ENCODE data around the gene TP53TG5.

DNA sequence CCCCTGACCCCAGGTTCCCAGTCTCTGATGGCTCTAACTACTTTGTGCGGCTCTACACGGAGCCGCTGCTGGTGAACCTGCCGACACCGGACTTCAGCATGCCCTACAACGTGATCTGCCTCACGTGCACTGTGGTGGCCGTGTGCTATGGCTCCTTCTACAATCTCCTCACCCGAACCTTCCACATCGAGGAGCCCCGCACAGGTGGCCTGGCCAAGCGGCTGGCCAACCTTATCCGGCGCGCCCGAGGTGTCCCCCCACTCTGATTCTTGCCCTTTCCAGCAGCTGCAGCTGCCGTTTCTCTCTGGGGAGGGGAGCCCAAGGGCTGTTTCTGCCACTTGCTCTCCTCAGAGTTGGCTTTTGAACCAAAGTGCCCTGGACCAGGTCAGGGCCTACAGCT is 47.4 kb upstream of the TP53TG5 start:
- TF ChIP-seq, protein P1, sequence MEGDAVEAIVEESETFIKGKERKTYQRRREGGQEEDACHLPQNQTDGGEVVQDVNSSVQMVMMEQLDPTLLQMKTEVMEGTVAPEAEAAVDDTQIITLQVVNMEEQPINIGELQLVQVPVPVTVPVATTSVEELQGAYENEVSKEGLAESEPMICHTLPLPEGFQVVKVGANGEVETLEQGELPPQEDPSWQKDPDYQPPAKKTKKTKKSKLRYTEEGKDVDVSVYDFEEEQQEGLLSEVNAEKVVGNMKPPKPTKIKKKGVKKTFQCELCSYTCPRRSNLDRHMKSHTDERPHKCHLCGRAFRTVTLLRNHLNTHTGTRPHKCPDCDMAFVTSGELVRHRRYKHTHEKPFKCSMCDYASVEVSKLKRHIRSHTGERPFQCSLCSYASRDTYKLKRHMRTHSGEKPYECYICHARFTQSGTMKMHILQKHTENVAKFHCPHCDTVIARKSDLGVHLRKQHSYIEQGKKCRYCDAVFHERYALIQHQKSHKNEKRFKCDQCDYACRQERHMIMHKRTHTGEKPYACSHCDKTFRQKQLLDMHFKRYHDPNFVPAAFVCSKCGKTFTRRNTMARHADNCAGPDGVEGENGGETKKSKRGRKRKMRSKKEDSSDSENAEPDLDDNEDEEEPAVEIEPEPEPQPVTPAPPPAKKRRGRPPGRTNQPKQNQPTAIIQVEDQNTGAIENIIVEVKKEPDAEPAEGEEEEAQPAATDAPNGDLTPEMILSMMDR (IDR thresholded peaks at IDR 0.05): no peak
- TF ChIP-seq EZH2 (IDR thresholded peaks at IDR 0.05) (no peak), EZH2phosphoT487 (IDR thresholded peaks at IDR 0.05) (no peak)
